CD4-positive, alpha-beta T cell (primary cell): Measurements from ENCODE around the gene TMOD4. TPM values are rescaled to one million over a fixed set of nuclear protein-coding genes. Genes with fewer than 3 reads are reported as not detected.
A peak's percentile ranks its signal among the peaks of the same experiment; 100 is the strongest.

Experiments used
- ATAC-seq: fragments of 200-7000 bp; cut with Tn5 transposase; one replicate; pipeline ENCODE4 v1.10.0; 2022; ENCODE audit warnings: mild to moderate bottlenecking; ENCODE audit not compliant: poor library complexity
- CTCF ChIA-PET: fragments of 350-600 bp; sonication (Branson Sonifier 250); formaldehyde crosslinking; loops from one replicate; lab custom pipeline; 2021; ENCODE audit warnings: antibody characterized with exemption, inconsistent platforms; lab: Charles Lee
- POLR2A ChIA-PET: fragments of 350-600 bp; sonication (Branson Sonifier 250); formaldehyde crosslinking; loops from one replicate; lab custom pipeline; 2021; ENCODE audit warnings: antibody characterized with exemption, inconsistent platforms; lab: Charles Lee
- DNase-seq, 14 experiments: peaks; one replicate each; pipeline ENCODE4 v3.0.0-alpha.2; 2013 to 2020; ENCODE audit warnings: mixed read lengths in 2 of 14
- H3K27ac ChIP-seq, 2 donors: one replicate each; pipeline versions ENCODE4 v1.5.1 to v1.7.0; 2013; ENCODE audit warnings: low read length in 2 of 2, low read depth in 1 of 2, mild to moderate bottlenecking in 1 of 2
- H3K27me3 ChIP-seq, 2 experiments: 1 replicate in 1 of 2; 2 replicates in 1 of 2; pipeline versions ENCODE4 v1.6.1 to v1.7.0; 2013; ENCODE audit warnings: low read length in 2 of 2, control low read depth in 1 of 2, mild to moderate bottlenecking in 1 of 2, moderate library complexity in 1 of 2; ENCODE audit not compliant: insufficient read depth in 2 of 2, control insufficient read depth in 1 of 2
- H3K36me3 ChIP-seq: one replicate; pipeline ENCODE4 v1.6.1; 2013; ENCODE audit warnings: low read length, control low read depth; ENCODE audit not compliant: insufficient read depth
- H3K4me1 ChIP-seq: one replicate; pipeline ENCODE4 v1.6.1; 2013; ENCODE audit warnings: low read length, control low read depth; ENCODE audit not compliant: insufficient read depth
- H3K4me3 ChIP-seq: one replicate; pipeline ENCODE4 v1.5.1; 2013; ENCODE audit warnings: mild to moderate bottlenecking, low read length, moderate library complexity
- H3K9me3 ChIP-seq, 2 experiments: 1 replicate in 1 of 2; 2 replicates in 1 of 2; pipeline versions ENCODE4 v1.6.1 to v1.7.0; 2013; ENCODE audit warnings: low read length in 2 of 2, mild to moderate bottlenecking in 2 of 2, control low read depth in 1 of 2, moderate library complexity in 1 of 2; ENCODE audit not compliant: control insufficient read depth in 1 of 2, insufficient read depth in 1 of 2
- H3K27ac Mint-ChIP-seq: one replicate; pipeline ENCODE4 v1.8.0; 2020; ENCODE audit warnings: mixed read lengths
- H3K27me3 Mint-ChIP-seq: one replicate; pipeline ENCODE4 v1.8.0; 2021; ENCODE audit warnings: mixed read lengths
- H3K36me3 Mint-ChIP-seq: one replicate; pipeline ENCODE4 v1.8.0; 2021; ENCODE audit warnings: low read depth, mixed read lengths
- H3K4me1 Mint-ChIP-seq: one replicate; pipeline ENCODE4 v1.8.0; 2021; ENCODE audit warnings: low read depth, mixed read lengths
- H3K4me3 Mint-ChIP-seq: one replicate; pipeline ENCODE4 v1.8.0; 2020; ENCODE audit warnings: mild to moderate bottlenecking, mixed read lengths
- H3K9me3 Mint-ChIP-seq: one replicate; pipeline ENCODE4 v1.8.0; 2020; ENCODE audit warnings: mixed read lengths
- intact Hi-C, 2 experiments: fragments of 100-400 bp; cut with DNase I in 1 of 2; cut with micrococcal nuclease in 1 of 2; formaldehyde crosslinking; loops; one replicate each; pipeline versions ENCODE4 v1.15.1 to v1.9.0; 2023 to 2025; cut with DNase I, micrococcal nuclease
- polyA plus RNA-seq, 2 donors: library from polyadenylated mRNA; unstranded; fragments of 120-200 nt; gene quantifications; one replicate each; pipeline ENCODE4 v1.2.1, GENCODE V29; 2013
- total RNA-seq, 174 experiments: library from RNA in 2 of 174; stranded (reverse) in 2 of 174; gene quantifications; one replicate each; pipeline ENCODE4 v1.2.3 and lab custom pipeline; 2021 to 2026
- TF ChIP-seq, protein P1 (sequence below): fragments of 200-600 bp; IDR thresholded peaks from one replicate; pipeline ENCODE4 v1.8.0; 2022; ENCODE audit warnings: antibody characterized with exemption, mild to moderate bottlenecking

The TMOD4 gene
- total RNA-seq (1 to 10 TPM in 1 of 2 experiments, not detected in 1; 1.6 TPM), total RNA-seq (lab: John Stamatoyannopoulos, UW) (0.83 to 9.9 (median 3.7) reads per million in 172 experiments)
- polyA plus RNA-seq (2013, experiment 1 of 2), result 1.1 TPM
- 0.91 TPM for polyA plus RNA-seq (2013, experiment 2 of 2)

DNA sequence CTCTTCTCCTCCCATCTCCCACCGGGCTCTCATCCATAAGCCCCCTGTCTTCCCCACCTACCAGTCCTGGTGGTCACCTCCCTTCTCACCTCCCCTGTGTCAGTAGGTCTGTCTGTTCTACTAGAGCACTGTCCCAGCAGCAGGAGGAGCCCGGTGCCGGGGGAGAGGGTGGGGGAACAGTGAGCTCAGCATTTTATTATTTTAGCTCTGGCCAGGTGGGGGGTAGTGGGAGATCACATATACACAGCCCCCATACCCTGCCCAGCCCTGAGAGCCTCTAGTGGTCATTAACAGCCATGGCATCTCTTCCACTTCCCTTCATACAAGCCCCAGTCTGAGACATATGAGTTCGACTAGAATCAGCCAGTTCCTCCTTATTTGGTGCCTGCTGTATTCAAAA is at the start of gene TMOD4:
Gene TMOD4 (minus strand): TSS at position 119 of the 400 bp plus-strand sequence. CDS start 1,106 bp downstream, outside the sequence.
- DNase-seq (peak in 1 of 14 experiments; percentile 38), ATAC-seq (peak; percentile 78)
- Histone ChIP-seq H3K27me3 (no peaks in the 10 kb centered on the region), H3K27ac (no peak within 1 kb of the TSS), H3K4me3 (no peak within 1 kb of the TSS), H3K4me1 (no peaks in the 10 kb centered on the region), H3K36me3 (peaks cover 66% of the 10 kb centered on the region), H3K9me3 (no peaks in the 10 kb centered on the region)
- TF ChIP-seq, protein P1, sequence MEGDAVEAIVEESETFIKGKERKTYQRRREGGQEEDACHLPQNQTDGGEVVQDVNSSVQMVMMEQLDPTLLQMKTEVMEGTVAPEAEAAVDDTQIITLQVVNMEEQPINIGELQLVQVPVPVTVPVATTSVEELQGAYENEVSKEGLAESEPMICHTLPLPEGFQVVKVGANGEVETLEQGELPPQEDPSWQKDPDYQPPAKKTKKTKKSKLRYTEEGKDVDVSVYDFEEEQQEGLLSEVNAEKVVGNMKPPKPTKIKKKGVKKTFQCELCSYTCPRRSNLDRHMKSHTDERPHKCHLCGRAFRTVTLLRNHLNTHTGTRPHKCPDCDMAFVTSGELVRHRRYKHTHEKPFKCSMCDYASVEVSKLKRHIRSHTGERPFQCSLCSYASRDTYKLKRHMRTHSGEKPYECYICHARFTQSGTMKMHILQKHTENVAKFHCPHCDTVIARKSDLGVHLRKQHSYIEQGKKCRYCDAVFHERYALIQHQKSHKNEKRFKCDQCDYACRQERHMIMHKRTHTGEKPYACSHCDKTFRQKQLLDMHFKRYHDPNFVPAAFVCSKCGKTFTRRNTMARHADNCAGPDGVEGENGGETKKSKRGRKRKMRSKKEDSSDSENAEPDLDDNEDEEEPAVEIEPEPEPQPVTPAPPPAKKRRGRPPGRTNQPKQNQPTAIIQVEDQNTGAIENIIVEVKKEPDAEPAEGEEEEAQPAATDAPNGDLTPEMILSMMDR, result peak; percentile 57
- intact Hi-C loops, result no loop called here
- ChIA-PET CTCF (no interaction called here), POLR2A (interaction anchor here (0.9 to 1.2 kb wide), 2 partner anchors 10 to 18 kb away, joined by 3 to 4 read pairs; partner anchors contain the start of genes LYSMD1 and SCNM1)
- H3K27me3 Mint-ChIP-seq, result no peaks in the 10 kb centered on the region
- H3K4me1 Mint-ChIP-seq, result no peaks in the 10 kb centered on the region
- H3K9me3 Mint-ChIP-seq, result no peaks in the 10 kb centered on the region
- peak within 1 kb of the TSS; percentile 12 for H3K27ac Mint-ChIP-seq
- peaks cover 85% of the 10 kb centered on the region for H3K36me3 Mint-ChIP-seq
- H3K4me3 Mint-ChIP-seq, result no peak within 1 kb of the TSS

DNA sequence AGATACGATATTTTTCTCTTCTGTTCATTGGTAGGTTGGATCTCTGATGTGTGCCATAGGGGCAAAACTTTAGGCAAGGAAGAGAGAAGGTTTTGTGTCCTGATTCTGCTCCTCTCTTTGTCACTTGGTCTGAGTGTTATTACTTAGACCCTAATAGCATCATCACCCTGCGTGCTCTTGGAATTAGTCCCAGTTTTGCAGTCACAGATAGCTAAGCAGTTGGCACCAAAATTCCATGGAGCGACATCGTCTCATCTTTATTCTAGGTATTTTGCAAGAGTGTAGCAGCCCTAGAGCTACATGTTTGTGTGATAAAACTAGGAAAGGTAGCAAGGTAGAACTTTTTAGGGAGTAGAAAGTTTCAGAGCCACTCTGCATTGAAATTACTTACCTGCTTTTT is 46.3 kb upstream of the TMOD4 start:
- Histone ChIP-seq H3K9me3 (no peaks in the 10 kb centered on the region), H3K27ac (no peak overlapping the region), H3K4me3 (no peak overlapping the region), H3K36me3 (peaks cover 13% of the 10 kb centered on the region), H3K27me3 (no peaks in the 10 kb centered on the region), H3K4me1 (no peaks in the 10 kb centered on the region)
- H3K4me3 Mint-ChIP-seq, result no peak overlapping the region
- TF ChIP-seq, protein P1, result no peak
- DNase-seq, result no peak
- no peaks in the 10 kb centered on the region for H3K9me3 Mint-ChIP-seq
- H3K27me3 Mint-ChIP-seq, result no peaks in the 10 kb centered on the region
- H3K4me1 Mint-ChIP-seq, result peaks cover 10% of the 10 kb centered on the region
- POLR2A ChIA-PET, result interaction anchor here (1.1 kb wide), 1 partner anchor 33 kb away, joined by 3 read pairs; the partner anchor contains the start of gene PSMD4
- no peak overlapping the region for H3K27ac Mint-ChIP-seq
- peaks cover 39% of the 10 kb centered on the region for H3K36me3 Mint-ChIP-seq
- CTCF ChIA-PET, result no interaction called here
- intact Hi-C loops, result no loop called here
- ATAC-seq, result no peak

DNA sequence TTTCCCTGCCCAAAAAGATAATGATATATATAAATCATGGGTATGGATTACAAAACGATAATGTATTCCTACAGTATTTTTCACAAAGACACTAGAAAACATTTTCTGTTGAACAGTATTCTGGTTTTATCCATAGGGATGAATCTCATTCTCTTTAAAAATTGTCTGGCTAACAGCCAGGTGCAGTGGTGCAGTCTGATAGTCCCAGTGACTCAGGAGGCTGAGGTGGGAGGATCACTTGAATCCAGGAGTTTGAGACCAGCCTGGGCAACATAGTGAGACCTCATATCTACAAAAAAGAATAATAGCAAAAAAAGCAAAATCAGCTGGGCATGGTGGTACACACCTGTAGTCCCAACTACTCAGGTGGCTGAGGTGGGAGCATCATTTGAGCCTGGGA is 45.8 kb upstream of the TMOD4 start:
- TF ChIP-seq, protein P1, result no peak
- peaks cover 10% of the 10 kb centered on the region for H3K36me3 ChIP-seq

More for the DNA sequence above, 45.8 kb upstream of the TMOD4 start:
- no peak for DNase-seq
- H3K4me3 Mint-ChIP-seq, result no peak overlapping the region
- no peak overlapping the region for H3K27ac ChIP-seq
- H3K9me3 Mint-ChIP-seq, result no peaks in the 10 kb centered on the region
- CTCF ChIA-PET, result no interaction called here
- POLR2A ChIA-PET, result no interaction called here
- peaks cover 37% of the 10 kb centered on the region for H3K36me3 Mint-ChIP-seq
- peaks cover 13% of the 10 kb centered on the region for H3K4me1 Mint-ChIP-seq
- no peaks in the 10 kb centered on the region for H3K27me3 Mint-ChIP-seq
- H3K4me3 ChIP-seq, result no peak overlapping the region
- no peak for ATAC-seq
- H3K9me3 ChIP-seq, result no peaks in the 10 kb centered on the region
- no peaks in the 10 kb centered on the region for H3K27me3 ChIP-seq
- H3K4me1 ChIP-seq, result no peaks in the 10 kb centered on the region
- intact Hi-C loops, result no loop called here
- peak overlapping the region; percentile 4 for H3K27ac Mint-ChIP-seq
